ENCODE results near the gene ID1. TPM values are rescaled to one million over a fixed set of nuclear protein-coding genes. Genes with fewer than 3 reads are reported as not detected.

Gene ID1
- total RNA-seq, 4 donors from 2014 or later: 422 to 839 (median 555) TPM

DNA sequence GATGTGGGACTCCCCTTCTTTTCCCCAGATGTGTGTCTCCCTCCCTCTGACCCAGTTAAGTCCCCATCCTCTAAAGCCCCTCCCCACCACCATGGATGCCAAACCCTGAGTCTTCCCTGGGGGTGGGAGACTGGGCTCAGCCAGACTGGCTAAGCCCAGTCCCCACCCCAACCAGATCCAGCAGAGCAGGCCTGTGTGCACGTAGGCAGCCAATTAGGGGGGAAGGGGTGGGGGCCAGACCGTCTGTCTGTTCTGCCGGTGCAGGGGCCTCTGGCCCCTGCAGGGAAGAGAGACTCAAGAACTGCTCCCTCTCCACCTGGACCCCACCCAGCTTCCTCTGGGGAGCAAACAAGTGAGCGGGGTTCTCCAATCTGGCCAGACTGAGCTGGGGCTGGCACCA, 33.2 kb downstream of the ID1 start:
- peaks cover 0 to 28% (median 0%) of the 10 kb centered on the region in 4 donors for H3K27me3 ChIP-seq
- no CpG with 5 or more reads among the region's 4 CpGs for WGBS, 2 donors
- intact Hi-C loops (cut with DNase I): no loop called here
- no peaks in the 10 kb centered on the region for H3K9me3 ChIP-seq
- H3K36me3 ChIP-seq: no peaks in the 10 kb centered on the region
- peaks cover 0 to 5% (median 0%) of the 10 kb centered on the region in 3 donors for H3K4me1 ChIP-seq
- peak overlapping the region in 1 of 4 donors; percentile 18 for H3K4me3 ChIP-seq
- H3K27ac ChIP-seq: peak overlapping the region in 2 of 4 donors; percentile 7 to 43
- no peak for TF ChIP-seq POLR2A (IDR thresholded peaks at IDR 0.05)
- TF ChIP-seq, protein P1, sequence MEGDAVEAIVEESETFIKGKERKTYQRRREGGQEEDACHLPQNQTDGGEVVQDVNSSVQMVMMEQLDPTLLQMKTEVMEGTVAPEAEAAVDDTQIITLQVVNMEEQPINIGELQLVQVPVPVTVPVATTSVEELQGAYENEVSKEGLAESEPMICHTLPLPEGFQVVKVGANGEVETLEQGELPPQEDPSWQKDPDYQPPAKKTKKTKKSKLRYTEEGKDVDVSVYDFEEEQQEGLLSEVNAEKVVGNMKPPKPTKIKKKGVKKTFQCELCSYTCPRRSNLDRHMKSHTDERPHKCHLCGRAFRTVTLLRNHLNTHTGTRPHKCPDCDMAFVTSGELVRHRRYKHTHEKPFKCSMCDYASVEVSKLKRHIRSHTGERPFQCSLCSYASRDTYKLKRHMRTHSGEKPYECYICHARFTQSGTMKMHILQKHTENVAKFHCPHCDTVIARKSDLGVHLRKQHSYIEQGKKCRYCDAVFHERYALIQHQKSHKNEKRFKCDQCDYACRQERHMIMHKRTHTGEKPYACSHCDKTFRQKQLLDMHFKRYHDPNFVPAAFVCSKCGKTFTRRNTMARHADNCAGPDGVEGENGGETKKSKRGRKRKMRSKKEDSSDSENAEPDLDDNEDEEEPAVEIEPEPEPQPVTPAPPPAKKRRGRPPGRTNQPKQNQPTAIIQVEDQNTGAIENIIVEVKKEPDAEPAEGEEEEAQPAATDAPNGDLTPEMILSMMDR (IDR thresholded peaks at IDR 0.05): no peak
- DNase-seq: no peak

DNA sequence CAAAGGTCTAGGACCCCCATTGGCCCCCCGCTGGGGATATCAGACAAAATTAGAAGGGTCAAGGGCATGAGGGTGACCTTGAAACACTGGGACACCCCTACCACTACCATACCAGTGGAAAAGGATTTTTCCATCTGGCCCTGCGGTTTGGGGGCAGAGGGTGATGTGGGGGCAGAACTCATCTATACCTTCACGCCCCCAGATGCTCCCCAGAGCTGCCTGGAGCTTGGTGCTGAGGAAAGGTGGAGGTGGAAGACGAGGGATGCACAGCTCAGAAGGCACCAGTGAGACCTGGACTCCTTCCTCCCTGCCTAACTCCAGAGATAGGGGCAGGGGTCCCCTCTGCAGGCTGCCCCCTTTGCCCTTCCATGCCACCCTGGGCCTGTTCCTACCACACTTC, 33.7 kb downstream of the ID1 start:
- no peak for DNase-seq
- intact Hi-C loops (cut with DNase I): no loop called here
- Histone ChIP-seq H3K36me3 (no peaks in the 10 kb centered on the region), H3K27ac (peak overlapping the region in 1 of 4 donors; percentile 43), H3K9me3 (no peaks in the 10 kb centered on the region), H3K27me3 (peaks cover 0 to 28% (median 0%) of the 10 kb centered on the region in 4 donors), H3K4me1 (peaks cover 0 to 5% (median 0%) of the 10 kb centered on the region in 3 donors), H3K4me3 (peak overlapping the region in 1 of 4 donors; percentile 18)
- 59% methylated on average over 3 of the region's 4 CpGs; no CpG with 5 or more reads in 1 of the 2 donors for WGBS, 2 donors
- TF ChIP-seq, protein P1 (IDR thresholded peaks at IDR 0.05): no peak
- no peak for TF ChIP-seq POLR2A (IDR thresholded peaks at IDR 0.05)

DNA sequence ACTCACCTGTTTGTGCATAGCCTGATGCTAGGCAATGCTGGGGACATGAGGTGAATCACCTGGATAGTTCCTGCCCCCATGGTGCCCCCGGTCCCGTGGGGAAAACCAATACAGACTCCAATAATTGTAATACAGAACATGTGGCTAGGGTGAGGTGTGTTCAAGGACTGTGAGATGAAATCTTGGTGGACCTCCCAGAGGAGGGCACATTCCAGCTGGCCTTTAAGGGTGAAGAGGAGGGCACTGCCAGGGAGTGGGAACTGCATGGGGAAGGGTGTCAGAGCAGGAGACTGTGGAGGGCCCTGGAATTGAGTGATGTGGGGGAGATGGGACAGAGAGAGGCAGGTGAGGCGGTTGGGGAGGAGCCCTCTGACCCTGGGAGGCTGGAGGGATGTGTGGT, 35.2 kb downstream of the ID1 start:
- Histone ChIP-seq H3K27ac (no peak overlapping the region), H3K27me3 (peaks cover 0 to 28% (median 0%) of the 10 kb centered on the region in 4 donors), H3K4me1 (peaks cover 0 to 5% (median 0%) of the 10 kb centered on the region in 3 donors), H3K36me3 (no peaks in the 10 kb centered on the region), H3K4me3 (no peak overlapping the region), H3K9me3 (no peaks in the 10 kb centered on the region)
- TF ChIP-seq POLR2A (IDR thresholded peaks at IDR 0.05): no peak
- TF ChIP-seq, protein P1 (IDR thresholded peaks at IDR 0.05): no peak
- DNase-seq: no peak
- intact Hi-C loops (cut with DNase I): no loop called here
- WGBS, 2 donors: 40 to 64% methylated on average over 3 of the region's 3 CpGs

DNA sequence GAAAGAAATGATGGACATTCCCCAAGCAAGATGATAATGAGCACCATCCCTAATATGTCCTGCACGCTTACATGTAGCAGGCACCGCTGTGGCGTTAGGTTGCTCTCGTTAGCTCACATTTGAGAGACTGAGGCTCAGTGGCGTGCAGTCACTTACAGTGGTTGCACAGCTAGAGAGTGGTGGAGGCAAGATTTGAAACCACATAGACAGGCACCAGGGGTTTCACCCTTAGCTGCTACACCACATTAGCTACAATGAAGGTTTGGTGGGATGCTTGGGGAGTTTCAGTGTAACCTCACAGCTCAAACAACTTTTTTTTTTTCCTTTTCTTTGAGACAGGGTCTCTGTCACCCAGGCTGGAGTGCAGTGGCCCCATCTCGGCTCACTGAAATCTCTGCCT, 36.3 kb downstream of the ID1 start:
- WGBS, 2 donors: 78 to 89% methylated on average over 5 to 6 of the region's 6 CpGs
- Histone ChIP-seq H3K27me3 (peaks cover 0 to 28% (median 0%) of the 10 kb centered on the region in 4 donors), H3K4me1 (peaks cover 0 to 5% (median 0%) of the 10 kb centered on the region in 3 donors), H3K4me3 (no peak overlapping the region), H3K36me3 (no peaks in the 10 kb centered on the region), H3K9me3 (no peaks in the 10 kb centered on the region), H3K27ac (no peak overlapping the region)
- DNase-seq: no peak
- TF ChIP-seq, protein P1 (IDR thresholded peaks at IDR 0.05): no peak
- TF ChIP-seq POLR2A (IDR thresholded peaks at IDR 0.05): no peak
- intact Hi-C loops (cut with DNase I): no loop called here

DNA sequence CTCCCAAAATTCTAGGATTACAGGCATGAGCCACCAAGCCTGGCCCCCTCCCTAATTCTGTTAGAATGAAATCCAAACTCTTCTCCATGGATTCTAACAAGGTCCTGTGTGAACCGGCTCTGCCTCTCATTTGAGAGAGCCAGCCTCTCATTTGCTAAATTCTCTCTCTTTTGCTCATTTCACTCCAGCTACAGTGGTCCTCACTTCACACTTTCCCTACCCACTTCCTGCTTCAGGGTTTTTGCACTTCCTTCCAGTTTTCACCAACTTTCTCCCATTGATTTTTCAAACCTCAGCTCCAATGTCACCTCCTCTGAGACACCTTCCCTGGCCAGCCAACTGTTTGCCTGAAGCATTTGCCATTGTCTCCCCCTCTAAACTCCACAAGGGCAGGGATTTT, 37.7 kb downstream of the ID1 start:
- no peaks in the 10 kb centered on the region for H3K9me3 ChIP-seq
- DNase-seq: no peak
- H3K36me3 ChIP-seq: no peaks in the 10 kb centered on the region
- no peak overlapping the region for H3K27ac ChIP-seq
- no peak overlapping the region for H3K4me3 ChIP-seq
- no peak for TF ChIP-seq POLR2A (IDR thresholded peaks at IDR 0.05)
- TF ChIP-seq, protein P1 (IDR thresholded peaks at IDR 0.05): no peak
- intact Hi-C loops (cut with DNase I): no loop called here
- peaks cover 0 to 21% (median 0%) of the 10 kb centered on the region in 4 donors for H3K27me3 ChIP-seq
- WGBS, 2 donors: 67 to 88% methylated on average over 1 of the region's 1 CpG
- peaks cover 0 to under 1% (median 0%) of the 10 kb centered on the region in 3 donors for H3K4me1 ChIP-seq
